ENCODE measurements around the gene DALRD3. TPM values are rescaled to one million over a fixed set of nuclear protein-coding genes. Genes with fewer than 3 reads are reported as not detected.

The DALRD3 gene
- total RNA-seq, 1 donor, result 39.1 TPM

DNA sequence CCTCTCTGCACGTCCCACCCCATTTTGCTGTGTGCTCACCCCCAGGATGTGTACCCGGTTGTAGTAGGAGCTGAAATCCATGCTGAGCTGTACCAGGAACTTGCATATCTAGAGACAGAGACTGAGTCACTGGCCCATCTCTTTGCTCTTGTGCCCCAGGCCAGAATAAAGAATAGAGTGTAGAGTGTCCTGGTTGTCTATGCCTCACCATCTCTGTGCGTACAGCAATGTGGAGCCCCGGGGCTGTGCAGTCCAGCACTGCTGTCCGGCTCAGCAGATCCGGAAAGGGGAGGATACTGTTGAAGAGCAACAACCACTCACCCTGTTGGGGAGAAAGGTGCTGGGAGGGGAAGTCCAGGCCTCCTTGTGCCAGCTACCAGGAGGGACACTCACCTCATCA, 2.6 kb downstream of the DALRD3 start:
- Histone ChIP-seq H3K4me3 (ENCODE audit: insufficient read depth, low read length) (no peak overlapping the region), H3K9me3 (ENCODE audit: low read depth, low read length) (no peaks in the 10 kb centered on the region), H3K36me3 (ENCODE audit: insufficient read depth, low read length) (peaks cover 38% of the 10 kb centered on the region), H3K27me3 (ENCODE audit: insufficient read depth, low read length) (no peaks in the 10 kb centered on the region), H3K27ac (ENCODE audit: low read depth, low read length) (no peak overlapping the region), H3K4me1 (ENCODE audit: insufficient read depth, low read length) (peaks cover 21% of the 10 kb centered on the region), H3K4me2 (ENCODE audit: insufficient read depth, low read length) (no peak overlapping the region), H3K79me2 (ENCODE audit: insufficient read depth, low read length) (peaks cover 67% of the 10 kb centered on the region), H4K20me1 (ENCODE audit: insufficient read depth, low read length) (peaks cover 42% of the 10 kb centered on the region), H2AFZ (ENCODE audit: low read length) (no peak overlapping the region)
- TF ChIP-seq, protein P1, sequence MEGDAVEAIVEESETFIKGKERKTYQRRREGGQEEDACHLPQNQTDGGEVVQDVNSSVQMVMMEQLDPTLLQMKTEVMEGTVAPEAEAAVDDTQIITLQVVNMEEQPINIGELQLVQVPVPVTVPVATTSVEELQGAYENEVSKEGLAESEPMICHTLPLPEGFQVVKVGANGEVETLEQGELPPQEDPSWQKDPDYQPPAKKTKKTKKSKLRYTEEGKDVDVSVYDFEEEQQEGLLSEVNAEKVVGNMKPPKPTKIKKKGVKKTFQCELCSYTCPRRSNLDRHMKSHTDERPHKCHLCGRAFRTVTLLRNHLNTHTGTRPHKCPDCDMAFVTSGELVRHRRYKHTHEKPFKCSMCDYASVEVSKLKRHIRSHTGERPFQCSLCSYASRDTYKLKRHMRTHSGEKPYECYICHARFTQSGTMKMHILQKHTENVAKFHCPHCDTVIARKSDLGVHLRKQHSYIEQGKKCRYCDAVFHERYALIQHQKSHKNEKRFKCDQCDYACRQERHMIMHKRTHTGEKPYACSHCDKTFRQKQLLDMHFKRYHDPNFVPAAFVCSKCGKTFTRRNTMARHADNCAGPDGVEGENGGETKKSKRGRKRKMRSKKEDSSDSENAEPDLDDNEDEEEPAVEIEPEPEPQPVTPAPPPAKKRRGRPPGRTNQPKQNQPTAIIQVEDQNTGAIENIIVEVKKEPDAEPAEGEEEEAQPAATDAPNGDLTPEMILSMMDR (IDR thresholded peaks at IDR 0.05; ENCODE audit: extremely low read depth, low read depth, low read length), result no peak
- DNase-seq (ENCODE audit: insufficient read length, low spot score, missing footprints), result peak; percentile 48

DNA sequence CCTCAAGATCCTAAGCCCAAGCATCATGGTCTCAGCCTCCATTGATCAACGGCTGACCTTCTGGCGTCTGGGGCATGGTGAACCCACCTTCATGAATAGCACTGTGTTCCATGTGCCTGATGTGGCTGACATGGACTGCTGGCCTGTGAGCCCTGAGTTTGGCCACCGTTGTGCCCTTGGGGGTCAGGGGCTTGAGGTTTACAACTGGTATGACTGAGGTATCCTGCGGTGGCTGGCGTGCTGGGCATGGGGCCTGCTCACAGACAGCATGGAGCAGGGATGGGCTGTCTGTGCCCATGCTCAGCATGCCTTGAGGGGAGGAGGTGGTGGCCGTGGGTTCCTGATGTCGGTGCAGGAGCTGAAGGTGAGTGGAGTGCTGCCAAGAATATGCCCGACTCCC, 3.3 kb downstream of the DALRD3 start:
- Histone ChIP-seq H3K4me2 (ENCODE audit: insufficient read depth, low read length) (no peak overlapping the region), H3K36me3 (ENCODE audit: insufficient read depth, low read length) (peaks cover 38% of the 10 kb centered on the region), H3K9me3 (ENCODE audit: low read depth, low read length) (no peaks in the 10 kb centered on the region), H3K27me3 (ENCODE audit: insufficient read depth, low read length) (no peaks in the 10 kb centered on the region), H3K79me2 (ENCODE audit: insufficient read depth, low read length) (peaks cover 64% of the 10 kb centered on the region), H3K4me1 (ENCODE audit: insufficient read depth, low read length) (peaks cover 17% of the 10 kb centered on the region), H4K20me1 (ENCODE audit: insufficient read depth, low read length) (peaks cover 42% of the 10 kb centered on the region), H3K27ac (ENCODE audit: low read depth, low read length) (no peak overlapping the region), H2AFZ (ENCODE audit: low read length) (no peak overlapping the region), H3K4me3 (ENCODE audit: insufficient read depth, low read length) (no peak overlapping the region)
- TF ChIP-seq, protein P1 (IDR thresholded peaks at IDR 0.05; ENCODE audit: extremely low read depth, low read depth, low read length), result no peak
- DNase-seq (ENCODE audit: insufficient read length, low spot score, missing footprints), result peak; percentile 44

DNA sequence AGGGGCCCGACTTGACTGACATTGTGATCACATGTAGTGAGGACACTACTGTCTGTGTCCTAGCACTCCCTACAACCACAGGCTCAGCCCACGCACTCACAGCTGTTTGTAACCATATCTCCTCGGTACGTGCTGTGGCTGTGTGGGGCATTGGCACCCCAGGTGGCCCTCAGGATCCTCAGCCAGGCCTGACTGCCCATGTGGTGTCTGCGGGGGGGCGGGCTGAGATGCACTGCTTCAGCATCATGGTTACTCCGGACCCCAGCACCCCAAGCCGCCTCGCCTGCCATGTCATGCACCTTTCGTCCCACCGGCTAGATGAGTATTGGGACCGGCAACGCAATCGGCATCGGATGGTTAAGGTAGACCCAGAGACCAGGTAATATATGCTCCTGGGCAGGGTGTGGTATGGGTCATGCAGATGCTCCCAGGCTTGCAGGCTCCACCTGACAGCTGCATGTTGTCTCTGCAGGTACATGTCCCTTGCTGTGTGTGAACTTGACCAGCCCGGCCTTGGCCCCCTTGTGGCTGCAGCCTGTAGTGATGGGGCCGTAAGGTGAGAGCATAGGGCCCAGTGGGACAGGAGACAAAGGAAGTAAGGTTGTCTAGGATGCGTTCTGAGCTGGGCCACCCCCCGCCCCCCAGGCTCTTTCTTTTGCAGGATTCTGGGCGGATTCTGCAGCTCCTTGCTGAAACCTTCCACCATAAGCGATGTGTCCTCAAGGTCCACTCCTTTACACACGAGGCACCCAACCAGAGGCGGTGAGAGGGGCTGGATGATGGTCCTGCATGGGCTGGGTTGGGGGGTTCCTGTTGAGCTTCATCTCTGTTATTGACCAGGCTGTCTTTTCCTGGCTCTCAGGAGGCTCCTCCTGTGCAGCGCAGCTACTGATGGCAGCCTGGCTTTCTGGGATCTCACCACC, 4.4 kb downstream of the DALRD3 start:
- H3K36me3 ChIP-seq (ENCODE audit: insufficient read depth, low read length), result peaks cover 38% of the 10 kb centered on the region
- peaks cover 12% of the 10 kb centered on the region for H3K4me1 ChIP-seq (ENCODE audit: insufficient read depth, low read length)
- no peak overlapping the region for H3K27ac ChIP-seq (ENCODE audit: low read depth, low read length)
- no peaks in the 10 kb centered on the region for H3K27me3 ChIP-seq (ENCODE audit: insufficient read depth, low read length)
- H4K20me1 ChIP-seq (ENCODE audit: insufficient read depth, low read length), result peaks cover 47% of the 10 kb centered on the region
- no peak overlapping the region for H3K4me2 ChIP-seq (ENCODE audit: insufficient read depth, low read length)
- H3K4me3 ChIP-seq (ENCODE audit: insufficient read depth, low read length), result no peak overlapping the region
- peak; percentile 89 for DNase-seq (ENCODE audit: insufficient read length, low spot score, missing footprints)
- H3K9me3 ChIP-seq (ENCODE audit: low read depth, low read length), result no peaks in the 10 kb centered on the region
- TF ChIP-seq, protein P1 (IDR thresholded peaks at IDR 0.05; ENCODE audit: extremely low read depth, low read depth, low read length), result peak; percentile 71
- H3K79me2 ChIP-seq (ENCODE audit: insufficient read depth, low read length), result peaks cover 68% of the 10 kb centered on the region
- no peak overlapping the region for H2AFZ ChIP-seq (ENCODE audit: low read length)

DNA sequence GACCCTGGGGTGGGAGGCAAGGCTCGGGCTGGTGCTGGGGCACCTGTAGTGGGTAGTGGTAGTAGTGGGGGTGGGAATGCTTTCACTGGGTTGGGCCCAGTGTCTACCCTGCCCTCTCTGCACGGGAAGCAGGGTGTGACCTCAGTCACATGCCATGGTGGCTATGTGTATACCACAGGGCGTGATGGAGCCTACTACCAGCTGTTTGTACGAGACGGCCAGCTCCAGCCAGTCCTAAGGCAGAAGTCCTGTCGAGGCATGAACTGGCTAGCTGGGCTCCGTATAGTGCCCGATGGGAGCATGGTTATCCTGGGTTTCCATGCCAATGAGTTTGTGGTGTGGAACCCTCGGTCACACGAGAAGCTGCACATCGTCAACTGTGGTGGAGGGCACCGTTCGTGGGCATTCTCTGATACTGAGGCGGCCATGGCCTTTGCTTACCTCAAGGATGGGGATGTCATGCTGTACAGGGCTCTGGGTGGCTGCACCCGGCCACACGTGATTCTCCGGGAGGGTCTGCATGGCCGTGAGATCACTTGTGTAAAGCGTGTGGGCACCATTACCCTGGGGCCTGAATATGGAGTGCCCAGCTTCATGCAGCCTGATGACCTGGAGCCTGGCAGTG, 5.2 kb downstream of the DALRD3 start:
- peak; percentile 50 for DNase-seq (ENCODE audit: insufficient read length, low spot score, missing footprints)
- H3K4me1 ChIP-seq (ENCODE audit: insufficient read depth, low read length), result peaks cover 7% of the 10 kb centered on the region
- H3K4me2 ChIP-seq (ENCODE audit: insufficient read depth, low read length), result no peak overlapping the region
- H3K4me3 ChIP-seq (ENCODE audit: insufficient read depth, low read length), result no peak overlapping the region
- H3K36me3 ChIP-seq (ENCODE audit: insufficient read depth, low read length), result peaks cover 38% of the 10 kb centered on the region
- H3K79me2 ChIP-seq (ENCODE audit: insufficient read depth, low read length), result peaks cover 71% of the 10 kb centered on the region
- no peaks in the 10 kb centered on the region for H3K9me3 ChIP-seq (ENCODE audit: low read depth, low read length)
- H2AFZ ChIP-seq (ENCODE audit: low read length), result no peak overlapping the region
- peaks cover 52% of the 10 kb centered on the region for H4K20me1 ChIP-seq (ENCODE audit: insufficient read depth, low read length)
- H3K27me3 ChIP-seq (ENCODE audit: insufficient read depth, low read length), result no peaks in the 10 kb centered on the region
- no peak overlapping the region for H3K27ac ChIP-seq (ENCODE audit: low read depth, low read length)
- TF ChIP-seq, protein P1 (IDR thresholded peaks at IDR 0.05; ENCODE audit: extremely low read depth, low read depth, low read length), result no peak

Measured in osteoblast (primary cell).